Type B pancreatic cell (in vitro differentiated cells): ENCODE measurements around the gene PCDHGA8. TPM values are rescaled to one million over a fixed set of nuclear protein-coding genes. Genes with fewer than 3 reads are reported as not detected.

ENCODE experiments used
- DNase-seq: peaks from one replicate; pipeline ENCODE4 v3.0.0; 2021; ENCODE audit warnings: mixed read lengths; ENCODE audit not compliant: unreplicated experiment; ENCODE audit errors: extremely low spot score
- H3K27ac Mint-ChIP-seq: 2 replicates; pipeline ENCODE4 v1.8.0; 2021; ENCODE audit warnings: mild to moderate bottlenecking, mixed read lengths
- H3K27me3 Mint-ChIP-seq: 2 replicates; pipeline ENCODE4 v1.8.0; 2021; ENCODE audit warnings: mixed read lengths
- H3K36me3 Mint-ChIP-seq: 2 replicates; pipeline ENCODE4 v1.8.0; 2021; ENCODE audit warnings: mixed read lengths
- H3K4me1 Mint-ChIP-seq: one replicate; pipeline ENCODE4 v1.8.0; 2021; ENCODE audit warnings: mixed read lengths; ENCODE audit not compliant: unreplicated experiment
- H3K4me3 Mint-ChIP-seq: 2 replicates; pipeline ENCODE4 v1.8.0; 2021; ENCODE audit warnings: mild to moderate bottlenecking, mixed read lengths
- H3K9me3 Mint-ChIP-seq: 2 replicates; pipeline ENCODE4 v1.8.0; 2021; ENCODE audit warnings: mixed read lengths
- total RNA-seq: library from RNA; stranded (reverse); gene quantifications from 2 replicates; pipeline ENCODE4 v1.2.1, GENCODE V29; 2021; ENCODE audit warnings: low replicate concordance
- TF ChIP-seq, protein P1 (sequence below): fragments of 200-600 bp; sonication (generic); conservative IDR thresholded peaks from 2 replicates; pipeline ENCODE4 v1.5.0; 2021; ENCODE audit warnings: antibody characterized with exemption, mild to moderate bottlenecking

PCDHGA8 gene
- total RNA-seq, 1 donor from 2014 or later = 1.3 TPM

DNA sequence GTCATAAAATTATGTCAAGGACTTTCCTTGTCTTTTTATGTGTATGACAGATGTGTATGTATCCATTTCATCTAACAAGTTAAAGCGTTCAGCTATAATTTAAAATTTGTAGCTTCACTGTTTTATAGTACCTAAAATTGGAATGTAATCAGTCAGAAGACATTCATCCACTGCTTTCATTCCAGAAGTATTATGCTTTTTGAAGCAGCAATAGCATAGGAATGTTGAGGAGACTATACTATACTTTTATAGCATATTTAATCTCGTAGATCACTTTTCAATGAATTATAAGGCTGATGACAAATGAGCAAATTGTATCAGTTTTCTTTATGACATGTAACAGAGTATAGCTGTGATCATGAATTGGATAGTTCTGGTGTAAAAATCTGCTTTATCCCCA is 44.8 kb downstream of the PCDHGA8 start:
- Mint-ChIP-seq H3K4me1 (no peaks in the 10 kb centered on the region), H3K4me3 (no peak overlapping the region), H3K9me3 (peaks cover 13% of the 10 kb centered on the region), H3K27me3 (no peaks in the 10 kb centered on the region), H3K27ac (no peak overlapping the region), H3K36me3 (peaks cover 34% of the 10 kb centered on the region)
- no peak for DNase-seq
- TF ChIP-seq, protein P1, sequence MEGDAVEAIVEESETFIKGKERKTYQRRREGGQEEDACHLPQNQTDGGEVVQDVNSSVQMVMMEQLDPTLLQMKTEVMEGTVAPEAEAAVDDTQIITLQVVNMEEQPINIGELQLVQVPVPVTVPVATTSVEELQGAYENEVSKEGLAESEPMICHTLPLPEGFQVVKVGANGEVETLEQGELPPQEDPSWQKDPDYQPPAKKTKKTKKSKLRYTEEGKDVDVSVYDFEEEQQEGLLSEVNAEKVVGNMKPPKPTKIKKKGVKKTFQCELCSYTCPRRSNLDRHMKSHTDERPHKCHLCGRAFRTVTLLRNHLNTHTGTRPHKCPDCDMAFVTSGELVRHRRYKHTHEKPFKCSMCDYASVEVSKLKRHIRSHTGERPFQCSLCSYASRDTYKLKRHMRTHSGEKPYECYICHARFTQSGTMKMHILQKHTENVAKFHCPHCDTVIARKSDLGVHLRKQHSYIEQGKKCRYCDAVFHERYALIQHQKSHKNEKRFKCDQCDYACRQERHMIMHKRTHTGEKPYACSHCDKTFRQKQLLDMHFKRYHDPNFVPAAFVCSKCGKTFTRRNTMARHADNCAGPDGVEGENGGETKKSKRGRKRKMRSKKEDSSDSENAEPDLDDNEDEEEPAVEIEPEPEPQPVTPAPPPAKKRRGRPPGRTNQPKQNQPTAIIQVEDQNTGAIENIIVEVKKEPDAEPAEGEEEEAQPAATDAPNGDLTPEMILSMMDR = no peak

DNA sequence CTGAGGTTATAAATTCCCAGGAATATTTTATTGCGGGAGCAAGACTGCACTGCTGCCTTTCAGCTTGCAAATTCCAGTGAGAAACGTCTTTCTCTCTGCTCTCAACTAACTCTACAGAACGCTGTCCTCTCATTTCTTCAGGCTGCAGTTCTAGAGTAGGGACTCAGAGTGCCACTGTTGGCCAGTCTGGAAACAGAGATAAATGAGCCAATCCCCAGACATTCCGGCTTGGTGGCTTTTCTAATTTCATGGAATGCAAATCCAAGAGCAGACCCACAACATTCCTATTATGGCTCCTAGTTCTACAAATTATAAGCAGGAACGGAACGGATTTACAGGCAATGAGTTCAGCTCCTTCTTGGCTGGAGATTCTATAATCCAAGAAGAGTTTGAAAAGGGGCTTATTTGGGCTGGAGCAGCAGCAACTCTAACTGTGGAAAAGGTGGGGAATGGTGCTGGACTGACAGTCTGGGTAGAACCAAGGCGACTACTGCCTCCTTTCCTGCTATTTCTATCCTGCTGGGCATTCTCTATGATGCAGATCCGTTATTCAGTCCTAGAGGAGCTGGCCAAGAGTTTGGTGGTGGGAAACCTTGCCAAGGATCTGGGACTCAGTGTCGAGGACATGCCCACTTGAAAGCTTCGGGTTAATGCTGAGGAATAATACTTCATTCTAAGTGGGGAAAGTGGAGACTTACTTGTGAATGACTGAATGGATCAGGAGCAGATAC is 47.1 kb downstream of the PCDHGA8 start:
- no peaks in the 10 kb centered on the region for H3K27me3 Mint-ChIP-seq
- H3K4me1 Mint-ChIP-seq = no peaks in the 10 kb centered on the region
- TF ChIP-seq, protein P1 = no peak
- H3K9me3 Mint-ChIP-seq = peaks cover 12% of the 10 kb centered on the region
- H3K27ac Mint-ChIP-seq = no peak overlapping the region
- H3K4me3 Mint-ChIP-seq = no peak overlapping the region
- no peak for DNase-seq
- H3K36me3 Mint-ChIP-seq = peaks cover 31% of the 10 kb centered on the region

DNA sequence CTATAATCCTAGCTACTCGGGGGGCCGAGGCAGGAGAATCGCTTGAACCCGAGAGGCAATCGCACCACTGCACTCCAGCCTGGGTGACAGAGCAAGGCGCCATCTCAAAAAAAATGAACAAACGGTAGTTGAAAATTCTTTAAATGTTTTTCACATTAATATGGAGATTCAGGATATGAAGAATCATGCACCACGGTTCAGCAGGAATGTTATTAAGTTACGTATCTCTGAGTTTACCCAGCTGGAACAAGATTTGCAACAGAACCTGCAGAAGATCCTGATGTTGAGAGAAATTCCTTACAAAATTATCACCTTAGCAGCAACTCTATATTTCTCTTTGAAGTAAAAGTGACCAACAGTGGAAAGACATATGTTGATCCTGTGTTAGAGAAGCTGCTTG is 47.9 kb downstream of the PCDHGA8 start:
- Mint-ChIP-seq H3K27ac (no peak overlapping the region), H3K27me3 (no peaks in the 10 kb centered on the region), H3K4me1 (no peaks in the 10 kb centered on the region), H3K4me3 (no peak overlapping the region), H3K9me3 (peaks cover 15% of the 10 kb centered on the region), H3K36me3 (peaks cover 31% of the 10 kb centered on the region)
- TF ChIP-seq, protein P1 = no peak
- no peak for DNase-seq

DNA sequence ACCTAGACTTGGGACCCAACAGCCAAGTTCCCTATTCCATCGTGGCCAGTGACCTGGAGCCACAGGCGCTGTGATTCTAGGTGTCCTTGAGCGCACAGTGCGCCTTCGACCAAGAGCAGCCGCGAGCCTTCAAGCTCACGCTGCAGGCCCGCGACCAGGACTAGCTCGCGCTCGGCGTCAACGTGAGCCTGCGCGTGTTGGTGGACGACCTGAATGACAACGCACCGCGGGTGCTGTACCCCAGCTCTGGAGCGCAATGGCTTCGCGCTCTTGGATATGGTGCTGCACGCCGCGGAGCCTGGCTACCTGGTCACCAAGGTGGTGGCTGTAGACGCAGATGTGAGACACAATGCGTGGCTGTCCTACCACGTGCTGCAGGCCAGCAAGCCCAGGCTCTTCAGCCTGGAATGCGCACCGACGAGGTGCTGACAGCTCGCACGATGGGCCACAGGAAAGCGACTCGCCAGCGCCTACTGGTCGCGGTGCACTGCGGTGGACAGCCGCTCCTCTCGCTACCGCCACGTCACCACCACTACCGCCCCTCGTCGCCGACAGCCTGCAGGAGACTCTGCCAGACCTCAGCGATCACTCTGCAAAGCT is 49.2 kb downstream of the PCDHGA8 start:
- peaks cover 21% of the 10 kb centered on the region for H3K9me3 Mint-ChIP-seq
- H3K4me3 Mint-ChIP-seq = no peak overlapping the region

More for the DNA sequence above, 49.2 kb downstream of the PCDHGA8 start:
- peaks cover 38% of the 10 kb centered on the region for H3K36me3 Mint-ChIP-seq
- no peak for DNase-seq
- H3K4me1 Mint-ChIP-seq = no peaks in the 10 kb centered on the region
- no peak overlapping the region for H3K27ac Mint-ChIP-seq
- TF ChIP-seq, protein P1 = no peak
- no peaks in the 10 kb centered on the region for H3K27me3 Mint-ChIP-seq

Other genes starting within 250 kb of the PCDHGA8 start
- gene PCDHB6, start 242.6 kb upstream of the PCDHGA8 start, total RNA-seq = 0.80 and 0.95 TPM in 2 replicates
- gene PCDHB7, start 220.0 kb upstream of the PCDHGA8 start, total RNA-seq = 0.29 and 0.63 TPM in 2 replicates
- 0.99 and 3.9 TPM in 2 replicates for gene PCDHB8, start 214.8 kb upstream of the PCDHGA8 start, total RNA-seq
- gene PCDHB16, start 210.2 kb upstream of the PCDHGA8 start, total RNA-seq = 3.1 and 6.9 TPM in 2 replicates
- 2.2 and 2.8 TPM in 2 replicates for gene PCDHB9, start 205.5 kb upstream of the PCDHGA8 start, total RNA-seq
- 2.1 and 3.2 TPM in 2 replicates for gene PCDHB10, start 200.3 kb upstream of the PCDHGA8 start, total RNA-seq
- gene PCDHB11, start 193.0 kb upstream of the PCDHGA8 start, total RNA-seq = 2.0 and 3.3 TPM in 2 replicates
- 1.4 and 2.3 TPM in 2 replicates for gene PCDHB12, start 183.9 kb upstream of the PCDHGA8 start, total RNA-seq
- gene PCDHB13, start 178.7 kb upstream of the PCDHGA8 start, total RNA-seq = 2.3 and 4.7 TPM in 2 replicates
- 3.1 and 3.7 TPM in 2 replicates for gene PCDHB14, start 169.3 kb upstream of the PCDHGA8 start, total RNA-seq
- 3.3 and 3.8 TPM in 2 replicates for gene PCDHB15, start 147.2 kb upstream of the PCDHGA8 start, total RNA-seq
- 0.45 and 0.92 TPM in 2 replicates for gene SLC25A2, start 88.6 kb upstream of the PCDHGA8 start, total RNA-seq
- gene TAF7, start 71.8 kb upstream of the PCDHGA8 start, total RNA-seq = 87.0 and 92.0 TPM in 2 replicates
- 0.31 and 0.74 TPM in 2 replicates for gene PCDHGA1, start 62.1 kb upstream of the PCDHGA8 start, total RNA-seq
- 0.17 and 0.69 TPM in 2 replicates for gene PCDHGA2, start 53.9 kb upstream of the PCDHGA8 start, total RNA-seq
- 0.27 and 2.3 TPM in 2 replicates for gene PCDHGA3, start 48.8 kb upstream of the PCDHGA8 start, total RNA-seq
- 1.1 and 1.8 TPM in 2 replicates for gene PCDHGB1, start 42.5 kb upstream of the PCDHGA8 start, total RNA-seq
- gene PCDHGA4, start 37.6 kb upstream of the PCDHGA8 start, total RNA-seq = 0.75 and 1.5 TPM in 2 replicates
- gene PCDHGB2, start 32.6 kb upstream of the PCDHGA8 start, total RNA-seq = 0.94 and 0.95 TPM in 2 replicates
- gene PCDHGA5, start 28.5 kb upstream of the PCDHGA8 start, total RNA-seq = 0.39 and 0.88 TPM in 2 replicates
- gene PCDHGB3, start 22.4 kb upstream of the PCDHGA8 start, total RNA-seq = 0.39 and 1.2 TPM in 2 replicates
- 0.41 and 0.86 TPM in 2 replicates for gene PCDHGA6, start 18.7 kb upstream of the PCDHGA8 start, total RNA-seq
- gene PCDHGA7, start 9.9 kb upstream of the PCDHGA8 start, total RNA-seq = 0.31 and 0.40 TPM in 2 replicates
- 13.0 and 15.6 TPM in 2 replicates for gene PCDHGB4, start 4.9 kb upstream of the PCDHGA8 start, total RNA-seq
- gene PCDHGB5, start 5.3 kb downstream of the PCDHGA8 start, total RNA-seq = 2.6 and 8.1 TPM in 2 replicates
- 0.97 and 2.2 TPM in 2 replicates for gene PCDHGA9, start 10.1 kb downstream of the PCDHGA8 start, total RNA-seq
- gene PCDHGB6, start 15.4 kb downstream of the PCDHGA8 start, total RNA-seq = 4.9 and 39.4 TPM in 2 replicates
- 9.8 and 18.5 TPM in 2 replicates for gene PCDHGA10, start 20.4 kb downstream of the PCDHGA8 start, total RNA-seq
- 4.4 and 8.5 TPM in 2 replicates for gene PCDHGB7, start 25.0 kb downstream of the PCDHGA8 start, total RNA-seq
- gene PCDHGA11, start 28.4 kb downstream of the PCDHGA8 start, total RNA-seq = 2.6 TPM in 2 replicates
- 1.2 and 1.7 TPM in 2 replicates for gene PCDHGA12, start 37.9 kb downstream of the PCDHGA8 start, total RNA-seq
- gene PCDHGC3, start 83.3 kb downstream of the PCDHGA8 start, total RNA-seq = 11.0 and 60.3 TPM in 2 replicates
- 0.38 and 4.0 TPM in 2 replicates for gene PCDHGC4, start 92.4 kb downstream of the PCDHGA8 start, total RNA-seq
- 0.45 and 1.9 TPM in 2 replicates for gene PCDHGC5, start 96.4 kb downstream of the PCDHGA8 start, total RNA-seq
- 79.6 and 103 TPM in 2 replicates for gene DIAPH1, start 226.4 kb downstream of the PCDHGA8 start, total RNA-seq
- gene HDAC3, start 244.2 kb downstream of the PCDHGA8 start, total RNA-seq = 65.8 and 87.8 TPM in 2 replicates
- gene RELL2, start 244.4 kb downstream of the PCDHGA8 start, total RNA-seq = 6.9 and 8.1 TPM in 2 replicates